Measurements from ENCODE around the gene KRTCAP3.

The KRTCAP3 gene

GRCh38 chr2:27441226-27441926, 805 bp upstream of the KRTCAP3 start:
- no peak for DNase-seq

GRCh38 chr2:27442920-27443282, 720 bp downstream of the KRTCAP3 start:
- no peak for DNase-seq

GRCh38 chr2:27445155-27445554, 3.0 kb downstream of the KRTCAP3 start:
- no peak for DNase-seq

GRCh38 chr2:27445615-27446014, 3.4 kb downstream of the KRTCAP3 start:
- DNase-seq, result no peak

- DNase-seq, result no peak
Measured at GRCh38 chr2:27446057-27446456, 3.9 kb downstream of the KRTCAP3 start.

- DNase-seq, result no peak
Measured at GRCh38 chr2:27448381-27448780, 6.2 kb downstream of the KRTCAP3 start.

GRCh38 chr2:27451095-27451494, 8.9 kb downstream of the KRTCAP3 start:
- DNase-seq, result no peak

GRCh38 chr2:27453968-27454367, 11.8 kb downstream of the KRTCAP3 start:
- no peak for DNase-seq

GRCh38 chr2:27461118-27461517, 18.9 kb downstream of the KRTCAP3 start:
- peak; percentile 36 for DNase-seq

- no peak for DNase-seq
Measured at GRCh38 chr2:27464443-27464842, 22.3 kb downstream of the KRTCAP3 start.

- DNase-seq, result no peak
Measured at GRCh38 chr2:27471961-27472360, 29.8 kb downstream of the KRTCAP3 start.

- no peak for DNase-seq
Measured at GRCh38 chr2:27485496-27485895, 43.3 kb downstream of the KRTCAP3 start.

GRCh38 chr2:27489118-27489497, 46.9 kb downstream of the KRTCAP3 start:
- no peak for DNase-seq

- peak; percentile 100 for DNase-seq
Measured at GRCh38 chr2:27489498-27490397, 47.6 kb downstream of the KRTCAP3 start, which contains the start of gene IFT172. Gene IFT172, minus strand, starts transcription at chr2:27489743. Its CDS starts 90 bp downstream, at chr2:27489653.

- DNase-seq, result no peak
Measured at GRCh38 chr2:27492557-27492956, 50.4 kb downstream of the KRTCAP3 start.

GRCh38 chr2:27493948-27494283, 51.7 kb downstream of the KRTCAP3 start:
- DNase-seq, result no peak
